NCI-H2081 treated with DMSO at 0.1 percent for 48 hours (cell line): ENCODE results near the gene LYPD6B.

Source experiments
- DNase-seq: peaks from one replicate; lab custom pipeline; 2025; lab: John Stamatoyannopoulos, UW

LYPD6B gene

GRCh38 chr2:149161481-149162225 lies 123.2 kb downstream of the LYPD6B start:
- no peak for DNase-seq

GRCh38 chr2:149164296-149164695 lies 125.8 kb downstream of the LYPD6B start:
- DNase-seq: no peak

GRCh38 chr2:149164827-149165226 lies 126.3 kb downstream of the LYPD6B start:
- no peak for DNase-seq

- DNase-seq: no peak
Observed at GRCh38 chr2:149167001-149167780, 128.7 kb downstream of the LYPD6B start.

- DNase-seq: no peak
Observed at GRCh38 chr2:149167941-149168340, 129.4 kb downstream of the LYPD6B start.

GRCh38 chr2:149169656-149170055 lies 131.2 kb downstream of the LYPD6B start:
- DNase-seq: no peak

GRCh38 chr2:149170156-149170555 lies 131.7 kb downstream of the LYPD6B start:
- no peak for DNase-seq

GRCh38 chr2:149170911-149171310 lies 132.4 kb downstream of the LYPD6B start:
- DNase-seq: no peak

- no peak for DNase-seq
Observed at GRCh38 chr2:149173220-149173619, 134.7 kb downstream of the LYPD6B start.

- DNase-seq: no peak
Observed at GRCh38 chr2:149175956-149176355, 137.5 kb downstream of the LYPD6B start.

GRCh38 chr2:149178612-149179011 lies 140.1 kb downstream of the LYPD6B start:
- no peak for DNase-seq

GRCh38 chr2:149180226-149180875 lies 141.9 kb downstream of the LYPD6B start:
- DNase-seq: no peak

- DNase-seq: no peak
Observed at GRCh38 chr2:149183187-149183586, 144.7 kb downstream of the LYPD6B start.

GRCh38 chr2:149184991-149185390 lies 146.5 kb downstream of the LYPD6B start:
- DNase-seq: no peak

GRCh38 chr2:149185942-149186490 lies 147.5 kb downstream of the LYPD6B start:
- no peak for DNase-seq

- DNase-seq: no peak
Observed at GRCh38 chr2:149187057-149187456, 148.6 kb downstream of the LYPD6B start.

- DNase-seq: no peak
Observed at GRCh38 chr2:149188291-149188690, 149.8 kb downstream of the LYPD6B start.

- no peak for DNase-seq
Observed at GRCh38 chr2:149189769-149190168, 151.3 kb downstream of the LYPD6B start.

GRCh38 chr2:149191915-149192314 lies 153.4 kb downstream of the LYPD6B start:
- DNase-seq: no peak

- DNase-seq: no peak
Observed at GRCh38 chr2:149192427-149192826, 153.9 kb downstream of the LYPD6B start.

GRCh38 chr2:149200109-149200520 lies 161.6 kb downstream of the LYPD6B start:
- no peak for DNase-seq

- DNase-seq: no peak
Observed at GRCh38 chr2:149204686-149205085, 166.2 kb downstream of the LYPD6B start.

- DNase-seq: no peak
Observed at GRCh38 chr2:149205143-149205542, 166.6 kb downstream of the LYPD6B start.
